Measurements from ENCODE around the gene HOXA11.
A peak's percentile ranks its signal among the peaks of the same experiment; 100 is the strongest.

Gene HOXA11

DNA sequence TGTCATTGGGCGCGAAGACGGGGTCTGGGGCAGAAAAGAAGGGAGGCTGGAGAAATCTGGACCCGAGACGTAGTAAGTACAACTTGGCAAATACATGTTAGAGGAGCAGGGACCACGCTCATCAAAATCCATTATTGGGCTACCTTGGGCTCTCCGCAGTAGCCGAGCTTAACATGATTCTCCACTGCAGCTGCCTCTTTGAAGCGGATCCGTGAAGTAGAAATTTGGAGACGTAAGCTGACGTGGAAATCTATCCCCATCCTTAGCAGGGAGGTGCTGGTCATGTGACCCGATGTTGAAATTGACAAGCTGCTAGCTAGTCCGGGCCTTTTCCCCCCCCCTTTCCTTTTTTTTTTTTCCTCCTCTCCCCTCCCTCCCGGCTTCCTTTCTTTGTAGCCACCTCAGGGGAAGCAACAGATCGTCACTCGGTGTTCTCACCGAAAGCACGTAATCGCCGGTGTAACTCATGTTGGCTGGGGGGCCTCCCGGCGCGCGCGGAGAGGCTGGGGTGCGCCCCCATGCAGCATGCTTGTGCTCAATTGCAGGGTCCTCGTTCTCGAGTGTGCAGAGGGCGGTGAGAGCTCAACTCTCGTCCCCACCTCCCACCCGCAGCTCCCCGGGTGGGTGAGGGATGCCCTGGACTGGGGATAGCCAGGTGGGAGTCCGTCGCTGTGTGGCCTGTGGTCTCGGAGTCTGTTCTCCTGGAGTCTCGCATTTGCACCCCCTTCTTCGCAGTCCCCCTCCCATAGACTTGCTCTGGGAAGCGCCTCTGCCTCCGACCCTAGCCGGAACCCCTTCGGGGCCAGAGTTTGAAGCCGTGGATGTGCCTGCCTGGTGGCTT lies at the start of gene HOXA11:
Gene HOXA11, minus strand, starts transcription at position 220 of the 841 bp plus-strand sequence. Its CDS starts 88 bp downstream, at position 132.
- peak within 1 kb of the TSS; percentile 98 for H3K27ac Mint-ChIP-seq
- peaks cover 63 to 88% of the 10 kb centered on the region in 2 donors for H3K27me3 Mint-ChIP-seq
- DNase-seq, result no peak
- peaks cover 35 to 48% of the 10 kb centered on the region in 2 donors for H3K4me1 Mint-ChIP-seq
- H3K9me3 Mint-ChIP-seq, result no peaks in the 10 kb centered on the region
- no peak for ATAC-seq (replicated peaks)
- peaks cover 9 to 10% of the 10 kb centered on the region in 2 donors for H3K36me3 Mint-ChIP-seq
- peak within 1 kb of the TSS; percentile 75 to 76 for H3K4me3 Mint-ChIP-seq

DNA sequence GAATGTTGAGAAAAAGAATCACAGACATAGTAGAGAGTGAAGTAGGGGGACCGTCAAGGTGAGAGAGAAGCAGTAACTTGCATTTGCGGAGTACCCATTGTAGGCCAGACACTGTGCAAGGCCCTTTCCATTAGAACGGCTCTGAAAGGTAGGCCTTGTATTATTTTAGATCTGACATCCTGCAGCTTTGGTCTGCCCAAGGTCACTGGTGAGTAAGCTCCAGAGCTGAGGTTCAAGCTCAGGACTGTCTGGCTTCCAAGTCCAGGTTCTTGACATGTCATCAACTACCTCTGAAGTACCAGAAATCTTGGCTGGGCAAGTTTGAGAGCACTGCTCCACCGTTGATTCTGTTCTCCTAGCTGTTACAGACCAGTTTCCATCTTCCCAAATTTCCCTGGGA lies 44.4 kb upstream of the HOXA11 start:
- Mint-ChIP-seq H3K27me3 (peaks cover 56 to 62% of the 10 kb centered on the region in 2 donors), H3K4me1 (peaks cover 0 to 2% of the 10 kb centered on the region in 2 donors), H3K4me3 (no peak overlapping the region), H3K27ac (no peak overlapping the region), H3K9me3 (no peaks in the 10 kb centered on the region), H3K36me3 (no peaks in the 10 kb centered on the region)
- DNase-seq (no peak), ATAC-seq (replicated peaks) (no peak)

DNA sequence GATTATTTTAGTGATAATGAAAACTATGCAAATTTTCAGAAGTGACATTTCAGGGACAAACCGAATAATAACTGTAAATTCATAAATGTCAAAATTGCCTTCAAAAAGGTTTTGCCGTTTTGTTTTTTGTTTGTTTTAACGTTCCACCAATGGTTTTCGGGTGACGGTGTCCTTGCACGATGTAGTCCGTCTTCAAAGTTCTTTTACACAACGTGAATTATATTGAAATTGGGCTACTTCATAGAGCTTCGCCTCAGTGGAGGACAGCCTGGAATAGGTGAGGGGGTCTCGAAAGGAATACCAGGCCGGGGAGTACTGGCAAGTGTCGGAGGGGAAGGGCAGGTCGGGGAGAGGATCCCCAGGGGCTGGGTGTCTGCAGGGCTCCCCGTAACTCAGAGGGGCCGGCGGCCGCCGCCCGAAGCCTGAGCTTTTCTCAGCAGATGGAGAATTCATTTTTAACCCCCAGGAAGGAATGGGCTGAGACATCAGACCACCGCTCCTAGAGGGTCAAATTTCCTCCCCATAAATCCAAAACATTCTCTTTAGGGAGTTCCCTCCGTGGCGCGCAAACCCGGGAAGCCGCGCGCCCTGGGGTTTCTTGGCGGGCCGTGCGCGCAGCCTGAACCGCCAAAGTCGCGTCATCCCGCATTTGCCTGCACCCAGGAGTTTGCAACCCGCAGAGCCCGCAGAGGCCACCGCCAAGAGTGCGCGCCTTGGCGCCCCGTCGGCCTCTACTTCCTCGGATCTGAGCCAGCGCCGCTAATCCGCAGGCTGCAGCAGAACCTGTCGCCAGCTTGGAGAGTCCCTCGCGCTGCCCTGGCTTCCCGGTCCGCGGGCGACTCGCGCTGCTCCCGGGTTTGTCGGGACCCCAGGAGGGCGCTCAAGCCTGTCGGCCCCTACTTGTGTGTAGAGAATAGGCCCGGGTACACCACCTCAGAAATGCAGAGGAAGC lies 40.2 kb upstream of the HOXA11 start:
- Mint-ChIP-seq H3K4me1 (peaks cover under 1 to 2% of the 10 kb centered on the region in 2 donors), H3K9me3 (no peaks in the 10 kb centered on the region), H3K27ac (peak overlapping the region; percentile 9), H3K27me3 (peaks cover 68 to 84% of the 10 kb centered on the region in 2 donors), H3K4me3 (no peak overlapping the region), H3K36me3 (no peaks in the 10 kb centered on the region)
- no peak for DNase-seq
- no peak for ATAC-seq (replicated peaks)

DNA sequence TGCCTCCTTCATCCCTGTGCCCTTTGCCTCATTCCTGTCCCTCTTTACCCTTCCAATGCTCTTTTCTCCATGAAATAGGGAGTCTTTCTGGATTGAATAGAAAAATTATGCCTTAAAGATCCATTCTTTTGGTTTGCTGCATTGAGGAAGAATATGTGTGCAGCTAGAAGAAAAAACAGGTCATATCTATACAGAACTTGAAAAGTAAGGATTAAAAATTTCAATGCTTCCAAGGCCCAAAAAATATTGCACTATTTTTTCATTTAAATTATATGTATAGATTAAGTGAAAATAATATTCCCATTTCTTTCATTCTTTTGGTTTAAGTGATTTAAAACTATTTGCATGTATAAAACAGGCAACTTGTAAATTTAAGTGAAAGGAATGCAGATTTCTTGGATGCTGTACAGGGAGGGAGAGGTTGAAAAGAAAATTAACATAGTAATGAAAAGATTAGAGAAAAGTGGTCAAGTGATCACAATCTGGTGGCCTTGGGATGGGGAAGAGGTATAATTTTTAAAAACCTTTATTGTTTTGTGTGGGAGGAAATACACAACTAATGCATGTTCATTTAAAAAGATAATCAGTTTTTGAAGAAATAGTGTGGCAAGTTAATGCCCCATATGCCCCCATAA lies 39.0 kb upstream of the HOXA11 start:
- H3K4me3 Mint-ChIP-seq, result no peak overlapping the region
- no peaks in the 10 kb centered on the region for H3K36me3 Mint-ChIP-seq

DNA sequence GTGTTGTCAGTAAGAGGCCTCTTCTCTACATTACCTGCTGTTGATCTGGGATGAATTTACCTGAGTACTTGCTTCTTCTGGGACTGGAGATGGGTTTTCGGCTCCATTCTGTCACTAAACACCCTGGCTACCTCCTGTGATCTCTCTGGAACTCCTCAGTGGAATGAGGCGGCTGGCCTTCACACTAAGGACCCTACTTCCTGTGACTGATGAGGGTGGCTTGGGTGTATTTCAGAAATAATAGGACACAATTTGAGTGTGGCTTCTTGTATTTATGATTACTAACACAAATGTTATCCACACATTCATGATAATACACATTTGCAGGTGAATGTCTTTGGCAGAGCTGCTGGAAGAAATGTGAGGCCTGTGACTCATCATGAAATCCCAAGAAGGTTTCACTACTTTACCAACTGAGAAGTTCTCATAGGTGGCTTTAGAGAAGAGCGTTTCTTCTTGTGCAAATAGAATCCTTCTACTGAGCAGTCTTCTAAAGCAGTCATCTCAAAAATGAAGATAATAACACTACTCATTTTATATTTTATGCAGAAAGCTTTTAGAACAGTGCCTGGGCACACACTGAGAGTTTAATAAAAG lies 36.3 kb upstream of the HOXA11 start:
- no peak overlapping the region for H3K4me3 Mint-ChIP-seq
- H3K9me3 Mint-ChIP-seq, result no peaks in the 10 kb centered on the region
- no peak overlapping the region for H3K27ac Mint-ChIP-seq
- DNase-seq, result no peak
- H3K4me1 Mint-ChIP-seq, result peaks cover 8 to 9% of the 10 kb centered on the region in 2 donors
- H3K27me3 Mint-ChIP-seq, result peaks cover 70 to 87% of the 10 kb centered on the region in 2 donors
- ATAC-seq (replicated peaks), result no peak
- H3K36me3 Mint-ChIP-seq, result no peaks in the 10 kb centered on the region

More for the DNA sequence above, 39.0 kb upstream of the HOXA11 start:
- ATAC-seq (replicated peaks), result no peak
- peaks cover 69 to 86% of the 10 kb centered on the region in 2 donors for H3K27me3 Mint-ChIP-seq
- peaks cover 8 to 9% of the 10 kb centered on the region in 2 donors for H3K4me1 Mint-ChIP-seq
- H3K9me3 Mint-ChIP-seq, result no peaks in the 10 kb centered on the region
- H3K27ac Mint-ChIP-seq, result no peak overlapping the region
- no peak for DNase-seq

DNA sequence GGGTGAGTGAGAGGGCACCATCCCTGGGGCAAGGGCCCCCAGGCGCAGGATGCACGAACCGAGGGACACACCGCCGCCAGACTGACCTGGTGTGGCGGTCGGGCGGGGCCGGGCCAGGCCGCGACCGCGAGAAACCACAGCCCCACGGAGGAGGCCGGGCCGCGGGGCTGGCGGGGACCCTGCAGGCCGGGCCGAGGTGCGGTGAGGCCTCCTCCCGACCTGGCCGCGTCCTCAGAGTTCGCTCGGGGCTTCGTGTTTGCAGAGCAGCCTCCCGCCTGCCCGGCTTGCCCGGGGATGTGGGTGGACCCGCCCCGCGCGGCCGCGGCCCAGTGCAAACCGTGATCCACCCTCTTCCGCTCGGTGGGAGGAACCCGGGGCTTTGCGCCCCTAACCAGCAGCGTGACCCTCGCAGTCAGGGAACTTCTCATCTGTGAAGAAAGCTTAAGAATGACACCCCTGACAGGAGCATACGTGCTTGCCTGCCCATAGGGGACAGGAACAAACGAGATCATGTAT lies 35.5 kb upstream of the HOXA11 start:
- DNase-seq (no peak), ATAC-seq (replicated peaks) (peak in 1 of 2 donors; percentile 19)
- Mint-ChIP-seq H3K4me1 (peaks cover 8 to 9% of the 10 kb centered on the region in 2 donors), H3K9me3 (no peaks in the 10 kb centered on the region), H3K27me3 (peaks cover 76 to 90% of the 10 kb centered on the region in 2 donors), H3K27ac (no peak overlapping the region), H3K36me3 (no peaks in the 10 kb centered on the region), H3K4me3 (peak overlapping the region in 1 of 2 donors; percentile 35)

DNA sequence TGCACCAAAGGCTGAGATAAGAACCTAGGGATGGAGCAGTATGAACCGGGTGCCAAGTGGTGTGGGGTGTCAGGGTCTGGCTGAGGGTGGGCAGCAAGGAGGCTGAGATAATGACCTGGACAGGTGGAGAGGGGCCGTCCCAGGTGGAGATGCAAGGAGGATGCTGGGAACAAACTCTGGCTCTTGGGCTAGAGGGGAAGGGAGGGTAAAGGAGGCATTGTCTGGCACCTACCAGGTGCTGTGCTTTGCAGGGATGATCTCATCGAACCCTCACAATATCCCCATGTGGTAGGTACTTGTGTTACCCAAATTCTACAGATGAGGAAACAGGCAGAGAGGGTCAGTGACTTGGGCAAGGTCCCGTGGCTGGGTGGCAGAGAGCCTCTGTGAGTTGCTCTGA lies 34.8 kb upstream of the HOXA11 start:
- Mint-ChIP-seq H3K27me3 (peaks cover 75 to 90% of the 10 kb centered on the region in 2 donors), H3K4me1 (peaks cover 5 to 9% of the 10 kb centered on the region in 2 donors), H3K27ac (peak overlapping the region; percentile 48), H3K9me3 (no peaks in the 10 kb centered on the region), H3K36me3 (no peaks in the 10 kb centered on the region), H3K4me3 (no peak overlapping the region)
- DNase-seq (no peak), ATAC-seq (replicated peaks) (no peak)

DNA sequence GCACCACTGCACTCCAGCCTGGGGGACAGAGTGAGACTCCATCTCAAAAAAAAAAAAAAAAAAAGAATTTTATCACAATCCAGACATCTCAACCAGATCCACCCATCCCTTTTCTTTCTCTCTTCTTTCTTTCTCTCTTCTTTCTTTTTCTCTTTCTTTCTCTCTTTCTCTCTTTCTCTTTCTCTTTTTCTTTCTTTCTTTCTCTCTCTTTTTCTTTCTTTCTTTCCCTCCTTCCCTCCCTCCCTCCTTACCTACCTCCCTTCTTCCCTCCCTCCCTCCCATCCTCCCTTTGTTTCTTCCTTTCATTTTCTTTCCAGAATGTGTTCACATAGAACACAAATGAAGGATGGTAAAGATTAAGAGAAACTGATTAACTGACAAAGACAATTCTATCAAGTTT lies 32.9 kb upstream of the HOXA11 start:
- DNase-seq (no peak), ATAC-seq (replicated peaks) (no peak)
- H3K36me3 Mint-ChIP-seq, result no peaks in the 10 kb centered on the region
- H3K27me3 Mint-ChIP-seq, result peaks cover 78 to 93% of the 10 kb centered on the region in 2 donors
- H3K4me3 Mint-ChIP-seq, result no peak overlapping the region
- H3K27ac Mint-ChIP-seq, result no peak overlapping the region
- H3K9me3 Mint-ChIP-seq, result no peaks in the 10 kb centered on the region
- H3K4me1 Mint-ChIP-seq, result peaks cover 7 to 17% of the 10 kb centered on the region in 2 donors

DNA sequence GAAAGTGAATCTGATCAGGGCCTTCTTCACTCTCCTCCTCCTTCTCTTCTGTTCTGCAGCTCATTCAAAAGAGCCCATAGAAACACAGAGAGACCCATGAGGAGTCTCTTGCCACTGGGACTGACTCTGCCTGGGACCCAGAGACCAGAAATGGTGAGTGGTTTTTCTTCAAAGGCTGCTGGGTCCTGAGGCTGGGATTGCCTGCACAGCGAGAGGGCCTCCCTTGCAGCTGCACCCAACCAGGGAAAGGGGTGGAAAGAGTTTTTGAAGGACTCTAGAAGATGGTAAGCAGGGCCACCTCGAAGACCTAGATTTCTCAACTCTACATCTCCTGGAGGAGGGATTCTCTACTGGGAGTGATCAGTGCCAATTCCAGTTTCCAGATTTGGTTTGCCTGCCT lies 30.3 kb upstream of the HOXA11 start:
- Mint-ChIP-seq H3K4me3 (no peak overlapping the region), H3K4me1 (peaks cover 14 to 21% of the 10 kb centered on the region in 2 donors)
- no peak for ATAC-seq (replicated peaks)

DNA sequence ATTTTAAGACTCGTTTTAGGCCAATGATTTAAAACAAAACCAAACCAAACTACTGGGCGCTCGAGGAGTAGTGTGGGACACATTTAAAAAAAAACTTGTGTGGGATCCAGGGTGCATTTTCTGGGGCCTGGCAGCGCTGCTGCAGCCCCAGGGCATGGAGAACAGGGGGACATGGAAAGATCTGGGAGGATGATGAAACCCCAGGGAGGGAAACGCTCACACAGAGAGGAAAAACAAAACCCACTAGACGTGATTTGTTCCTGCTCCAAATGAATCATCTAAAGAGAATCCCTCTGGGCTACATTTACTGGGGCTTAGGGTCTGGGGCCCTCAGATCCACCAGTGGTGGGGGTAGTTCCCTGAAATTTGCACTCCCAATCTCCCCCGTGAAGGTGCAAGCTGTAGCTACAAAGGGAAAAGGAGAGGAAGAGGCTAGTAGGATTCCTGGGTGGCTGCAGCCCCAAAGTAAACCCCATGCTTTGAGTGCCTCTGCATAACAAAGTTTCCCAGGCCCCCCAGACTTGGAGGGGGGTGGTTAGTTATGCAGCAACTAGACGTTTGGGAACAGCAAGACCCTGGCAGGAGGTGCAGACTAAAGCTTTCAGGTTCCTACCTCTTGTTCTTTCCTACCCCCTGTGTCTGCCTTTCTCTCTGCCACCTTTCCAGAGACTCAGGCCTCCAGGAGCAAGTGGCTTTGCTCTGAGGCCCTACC lies 29.4 kb upstream of the HOXA11 start:
- no peak for ATAC-seq (replicated peaks)
- Mint-ChIP-seq H3K9me3 (no peaks in the 10 kb centered on the region), H3K27me3 (peaks cover 80 to 98% of the 10 kb centered on the region in 2 donors), H3K4me3 (no peak overlapping the region), H3K4me1 (peaks cover 12 to 19% of the 10 kb centered on the region in 2 donors), H3K36me3 (no peaks in the 10 kb centered on the region), H3K27ac (no peak overlapping the region)
- no peak for DNase-seq

More for the DNA sequence above, 30.3 kb upstream of the HOXA11 start:
- H3K27ac Mint-ChIP-seq, result no peak overlapping the region
- no peak for DNase-seq
- H3K9me3 Mint-ChIP-seq, result no peaks in the 10 kb centered on the region
- H3K36me3 Mint-ChIP-seq, result no peaks in the 10 kb centered on the region
- peaks cover 80 to 96% of the 10 kb centered on the region in 2 donors for H3K27me3 Mint-ChIP-seq

DNA sequence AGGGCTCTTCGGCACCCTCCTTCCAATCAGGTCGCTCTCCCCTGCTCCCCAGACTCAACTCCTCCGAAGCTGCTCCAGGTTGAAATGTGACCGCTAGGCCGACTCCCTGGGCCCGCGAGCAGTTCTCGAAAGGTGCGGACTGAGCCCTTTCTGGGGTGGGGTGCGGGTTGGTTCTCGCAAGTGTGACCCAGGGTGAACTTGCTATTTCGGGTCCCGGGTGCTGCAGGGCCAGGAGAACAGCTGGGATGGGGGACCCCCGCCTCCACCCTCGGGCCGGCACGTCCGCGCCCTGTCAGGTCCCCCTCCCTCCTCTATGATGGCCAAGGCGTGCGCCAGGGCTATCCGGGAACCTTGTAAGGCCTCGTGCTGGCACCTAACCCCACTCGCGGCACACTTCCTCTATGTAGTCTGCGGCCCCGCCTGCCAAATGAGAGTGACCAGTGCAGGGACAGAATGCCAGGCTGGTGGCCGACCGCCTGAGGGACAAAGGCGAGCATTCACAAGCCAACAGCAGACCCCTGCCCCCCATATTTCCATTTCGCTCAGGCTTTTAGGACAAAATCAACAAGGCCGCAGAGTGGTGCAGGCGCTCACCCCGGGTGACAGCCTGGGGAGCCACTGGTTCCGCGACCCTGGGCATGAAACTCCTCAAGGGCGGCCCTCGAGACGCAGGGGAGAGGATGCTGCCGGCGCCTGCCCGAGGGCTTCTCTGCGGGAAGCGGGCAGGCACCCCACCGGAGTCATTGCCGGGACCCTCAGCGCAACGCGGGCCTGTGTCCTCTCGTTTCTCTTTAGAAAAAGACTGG lies 28.6 kb upstream of the HOXA11 start:
- no peak for ATAC-seq (replicated peaks)
- no peaks in the 10 kb centered on the region for H3K9me3 Mint-ChIP-seq

More for the DNA sequence above, 28.6 kb upstream of the HOXA11 start:
- Mint-ChIP-seq H3K4me1 (peaks cover 12 to 19% of the 10 kb centered on the region in 2 donors), H3K36me3 (no peaks in the 10 kb centered on the region), H3K4me3 (peak overlapping the region in 1 of 2 donors; percentile 53), H3K27ac (peak overlapping the region; percentile 20), H3K27me3 (peaks cover 80 to 98% of the 10 kb centered on the region in 2 donors)
- no peak for DNase-seq
